OCI-LY3 (cell line): Measurements from ENCODE around the gene LTA4H.

ENCODE experiments used
- H2AFZ ChIP-seq: fragments of 200-600, 300-600 bp; shearing (Covaris generic); 2 replicates; pipeline ENCODE4 v1.6.0; 2014; ENCODE audit warnings: antibody characterized with exemption, low read depth, low read length
- H3K27ac ChIP-seq: fragments of 200-600, 300-600 bp; sonication (generic); 2 replicates; pipeline ENCODE4 v1.5.1; 2014; ENCODE audit warnings: mild to moderate bottlenecking, low read length, moderate library complexity, mixed read lengths
- H3K27me3 ChIP-seq: fragments of 200-600, 300-600 bp; sonication (generic); 2 replicates; pipeline ENCODE4 v1.6.1; 2014; ENCODE audit warnings: low read depth, low read length, mixed read lengths
- H3K36me3 ChIP-seq: fragments of 200-600, 300-600 bp; sonication (generic); replicated peaks from 2 replicates; pipeline ENCODE3; 2014; ENCODE audit warnings: low read depth, low read length, mixed read lengths
- H3K4me1 ChIP-seq: fragments of 300-600, 200-600 bp; sonication (generic); 2 replicates; pipeline ENCODE4 v1.6.1; 2014; ENCODE audit warnings: low read length, mixed read lengths
- H3K4me2 ChIP-seq: fragments of 200-600, 300-600 bp; sonication (generic); 2 replicates; pipeline ENCODE4 v1.6.1; 2014; ENCODE audit warnings: low read length, mixed read lengths
- H3K4me3 ChIP-seq: fragments of 300-600, 200-600 bp; sonication (generic); 2 replicates; pipeline ENCODE4 v1.5.1; 2014; ENCODE audit warnings: antibody characterized with exemption, mild to moderate bottlenecking, low read length, moderate library complexity
- H3K79me2 ChIP-seq: fragments of 300-600, 200-600 bp; shearing (Covaris generic); 2 replicates; pipeline ENCODE4 v1.6.1; 2014; ENCODE audit warnings: mild to moderate bottlenecking, low read length, mixed read lengths
- H3K9ac ChIP-seq: fragments of 300-600, 200-600 bp; shearing (Covaris generic); 2 replicates; pipeline ENCODE4 v1.6.0; 2014; ENCODE audit warnings: mild to moderate bottlenecking, low read length, moderate library complexity
- H3K9me3 ChIP-seq: fragments of 200-600, 300-600 bp; shearing (Covaris generic); 2 replicates; pipeline ENCODE4 v1.6.1; 2014; ENCODE audit warnings: low read length, mixed read lengths; ENCODE audit not compliant: insufficient read depth
- H4K20me1 ChIP-seq: fragments of 200-600, 300-600 bp; sonication (generic); 2 replicates; pipeline ENCODE4 v1.6.1; 2016; ENCODE audit warnings: low read length, mixed read lengths; ENCODE audit not compliant: insufficient read depth
- CTCF ChIP-seq: fragments of 200-600, 300-600 bp; sonication (generic); IDR thresholded peaks from 2 replicates; pipeline ENCODE4 v1.5.1; 2014; ENCODE audit warnings: antibody characterized with exemption, low read length, low read depth
- EZH2phosphoT487 ChIP-seq: fragments of 200-600 bp; shearing (Covaris generic); IDR thresholded peaks from 2 replicates; pipeline ENCODE4 v1.6.1; 2018; ENCODE audit warnings: antibody characterized with exemption, mixed run types, low read depth

The LTA4H gene

GRCh38 chr12:96054244-96054610 is 18.8 kb upstream of the LTA4H start:
- TF ChIP-seq EZH2phosphoT487 (no peak), CTCF (no peak)
- H3K9me3 ChIP-seq = 0 out of 2 replicates have a peak, but pooled peaks cover 3% of the 10 kb centered on the region
- H4K20me1 ChIP-seq = no peaks in the 10 kb centered on the region
- H3K4me3 ChIP-seq = no peak overlapping the region
- H3K79me2 ChIP-seq = no peaks in the 10 kb centered on the region
- H3K27ac ChIP-seq = no peak overlapping the region
- H3K4me1 ChIP-seq = no peaks in the 10 kb centered on the region
- no peak overlapping the region for H3K9ac ChIP-seq
- peaks cover 4% of the 10 kb centered on the region; the same call in 1 of the 2 replicates for H3K27me3 ChIP-seq
- no peak overlapping the region for H3K4me2 ChIP-seq
- H3K36me3 ChIP-seq = no peaks in the 10 kb centered on the region
- H2AFZ ChIP-seq = no peak overlapping the region

GRCh38 chr12:96053476-96054243 is 18.3 kb upstream of the LTA4H start:
- H3K27me3 ChIP-seq = peaks cover 7% of the 10 kb centered on the region; the same call in 1 of the 2 replicates
- no peak overlapping the region for H2AFZ ChIP-seq
- H3K9ac ChIP-seq = no peak overlapping the region
- H3K79me2 ChIP-seq = no peaks in the 10 kb centered on the region
- no peaks in the 10 kb centered on the region for H4K20me1 ChIP-seq
- TF ChIP-seq CTCF (no peak), EZH2phosphoT487 (no peak)
- no peak overlapping the region for H3K4me2 ChIP-seq
- H3K27ac ChIP-seq = no peak overlapping the region
- H3K36me3 ChIP-seq = no peaks in the 10 kb centered on the region
- 0 out of 2 replicates have a peak, but pooled peaks cover 3% of the 10 kb centered on the region for H3K9me3 ChIP-seq
- H3K4me3 ChIP-seq = no peak overlapping the region
- no peaks in the 10 kb centered on the region for H3K4me1 ChIP-seq

GRCh38 chr12:96051756-96052485 is 16.5 kb upstream of the LTA4H start:
- H4K20me1 ChIP-seq = no peaks in the 10 kb centered on the region
- H3K9me3 ChIP-seq = 0 out of 2 replicates have a peak, but pooled peaks cover 3% of the 10 kb centered on the region
- H2AFZ ChIP-seq = no peak overlapping the region
- TF ChIP-seq CTCF (no peak), EZH2phosphoT487 (no peak)
- peaks cover 17% of the 10 kb centered on the region for H3K4me1 ChIP-seq
- no peaks in the 10 kb centered on the region for H3K36me3 ChIP-seq
- H3K4me3 ChIP-seq = no peak overlapping the region
- H3K4me2 ChIP-seq = no peak overlapping the region
- no peaks in the 10 kb centered on the region for H3K79me2 ChIP-seq
- no peak overlapping the region for H3K9ac ChIP-seq
- H3K27ac ChIP-seq = no peak overlapping the region
- H3K27me3 ChIP-seq = peaks cover 7% of the 10 kb centered on the region; the same call in 1 of the 2 replicates

- H3K79me2 ChIP-seq = no peaks in the 10 kb centered on the region
- H4K20me1 ChIP-seq = no peaks in the 10 kb centered on the region
- H3K27me3 ChIP-seq = peaks cover 7% of the 10 kb centered on the region; the same call in 1 of the 2 replicates
- no peak overlapping the region for H3K4me2 ChIP-seq
- H3K36me3 ChIP-seq = no peaks in the 10 kb centered on the region
- H3K4me3 ChIP-seq = no peak overlapping the region
- H3K9me3 ChIP-seq = 0 out of 2 replicates have a peak, but pooled peaks cover 3% of the 10 kb centered on the region
- TF ChIP-seq EZH2phosphoT487 (no peak), CTCF (no peak)
- H2AFZ ChIP-seq = no peak overlapping the region
- H3K27ac ChIP-seq = no peak overlapping the region
- no peak overlapping the region for H3K9ac ChIP-seq
- H3K4me1 ChIP-seq = peaks cover 20% of the 10 kb centered on the region
Observed at GRCh38 chr12:96050139-96050538, 14.8 kb upstream of the LTA4H start.
